K562 (cell line): Measurements from ENCODE around the gene LAPTM5. TPM values are rescaled to one million over a fixed set of nuclear protein-coding genes. Genes with fewer than 3 reads are reported as not detected.

Source experiments
- BDP1 ChIP-seq: IDR thresholded peaks from 3 replicates; pipeline ENCODE4 v1.6.1; 2011; ENCODE audit not compliant: insufficient read length, insufficient read depth
- CBX3 ChIP-seq, 2 experiments: IDR thresholded peaks; 1 replicate in 1 of 2; 2 replicates in 1 of 2; pipeline ENCODE4 v1.6.1; 2012; ENCODE audit warnings: inconsistent platforms in 2 of 2, low read length in 2 of 2, borderline replicate concordance in 1 of 2, control low read depth in 1 of 2
- CREM ChIP-seq: IDR thresholded peaks from 2 replicates; pipeline ENCODE4 v1.6.1; 2014; ENCODE audit warnings: antibody characterized with exemption, low read depth
- ESRRB ChIP-seq: fragments of 250-450 bp; sonication (Bioruptor Pico); IDR thresholded peaks from 2 replicates; pipeline ENCODE4 v1.5.0; 2020; ENCODE audit warnings: mild to moderate bottlenecking, moderate library complexity, borderline replicate concordance
- RBM39 ChIP-seq: fragments of 200-400 bp; formaldehyde crosslinking; optimal IDR thresholded peaks from 2 replicates; pipeline ENCODE3; 2018; ENCODE audit warnings: low read depth, low read length
- SMAD1 ChIP-seq: fragments of 150-350 bp; IDR thresholded peaks from 2 replicates; pipeline ENCODE4 v1.6.1; 2014; ENCODE audit warnings: low read length, low read depth; ENCODE audit not compliant: partially characterized antibody
- SREBF1 ChIP-seq: fragments of 150-350 bp; IDR thresholded peaks from 2 replicates; pipeline ENCODE4 v1.6.1; 2014; ENCODE audit warnings: antibody characterized with exemption, low read depth, low read length, borderline replicate concordance
- SRSF3 ChIP-seq: fragments of 200-400 bp; formaldehyde crosslinking; IDR thresholded peaks from 2 replicates; pipeline ENCODE4 v1.6.1; 2016; ENCODE audit warnings: mild to moderate bottlenecking, low read length, moderate library complexity; ENCODE audit not compliant: insufficient read depth
- TAF9B ChIP-seq: fragments of 450-650 bp; IDR thresholded peaks from 2 replicates; pipeline ENCODE4 v1.6.1; 2018; ENCODE audit warnings: mild to moderate bottlenecking; ENCODE audit not compliant: partially characterized antibody
- ZNF644 ChIP-seq: fragments of 200-800 bp; sonication (Bioruptor generic); IDR thresholded peaks from 2 replicates; pipeline ENCODE4 v1.6.1; 2016; ENCODE audit warnings: low read depth, missing genetic modification characterization, missing compliant biosample characterization
- polyA plus RNA-seq, 8 experiments: library from polyadenylated mRNA; depleted of rRNA in 4 of 8; stranded (reverse) in 5 of 8; unstranded in 3 of 8; fragments of >200 nt; fragmentation: Nextera tagmentation in 2 of 8; fragmentation: Illumina TruSeq in 1 of 8; extraction: Ambion mirVana in 2 of 8; extraction: Trizol in 1 of 8; gene quantifications; 2 replicates each; pipeline versions ENCODE4 v1.2.1 to v1.2.3, GENCODE V29; 2011 to 2014; ENCODE audit warnings: inconsistent platforms in 1 of 8, missing spikeins in 1 of 8
- total RNA-seq, 7 experiments: library from RNA; depleted of rRNA in 6 of 7; stranded (reverse); fragments of >200 nt in 6 of 7; fragmentation: Illumina TruSeq in 2 of 7; extraction: Trizol in 2 of 7; gene quantifications; 2 replicates each; pipeline versions ENCODE4 v1.2.1 to v1.2.3, GENCODE V29; 2011 to 2021; ENCODE audit warnings: low replicate concordance in 1 of 7
- TF ChIP-seq, protein P1 (sequence below): fragments of 450-650 bp; IDR thresholded peaks from 2 replicates; pipeline ENCODE4 v1.6.1; 2017; ENCODE audit warnings: antibody characterized with exemption, mild to moderate bottlenecking
- TF ChIP-seq, protein P2 (sequence below): IDR thresholded peaks from 2 replicates; pipeline ENCODE4 v1.6.1; 2012; ENCODE audit warnings: low read depth, low read length, improper control_type of control experiment, borderline replicate concordance
- TF ChIP-seq, protein P3 (sequence below): sonication (generic); formaldehyde crosslinking; IDR thresholded peaks from 2 replicates; pipeline ENCODE4 v1.9.0; 2022; ENCODE audit warnings: mild to moderate bottlenecking, missing genetic modification reagents

Gene LAPTM5
- total and polyA plus RNA-seq, 9 of the 15 experiments (the other 6 are each of a cell fraction or from before 2014, with no cell fraction given) = 2.4 to 47.3 (median 20.3) TPM

DNA sequence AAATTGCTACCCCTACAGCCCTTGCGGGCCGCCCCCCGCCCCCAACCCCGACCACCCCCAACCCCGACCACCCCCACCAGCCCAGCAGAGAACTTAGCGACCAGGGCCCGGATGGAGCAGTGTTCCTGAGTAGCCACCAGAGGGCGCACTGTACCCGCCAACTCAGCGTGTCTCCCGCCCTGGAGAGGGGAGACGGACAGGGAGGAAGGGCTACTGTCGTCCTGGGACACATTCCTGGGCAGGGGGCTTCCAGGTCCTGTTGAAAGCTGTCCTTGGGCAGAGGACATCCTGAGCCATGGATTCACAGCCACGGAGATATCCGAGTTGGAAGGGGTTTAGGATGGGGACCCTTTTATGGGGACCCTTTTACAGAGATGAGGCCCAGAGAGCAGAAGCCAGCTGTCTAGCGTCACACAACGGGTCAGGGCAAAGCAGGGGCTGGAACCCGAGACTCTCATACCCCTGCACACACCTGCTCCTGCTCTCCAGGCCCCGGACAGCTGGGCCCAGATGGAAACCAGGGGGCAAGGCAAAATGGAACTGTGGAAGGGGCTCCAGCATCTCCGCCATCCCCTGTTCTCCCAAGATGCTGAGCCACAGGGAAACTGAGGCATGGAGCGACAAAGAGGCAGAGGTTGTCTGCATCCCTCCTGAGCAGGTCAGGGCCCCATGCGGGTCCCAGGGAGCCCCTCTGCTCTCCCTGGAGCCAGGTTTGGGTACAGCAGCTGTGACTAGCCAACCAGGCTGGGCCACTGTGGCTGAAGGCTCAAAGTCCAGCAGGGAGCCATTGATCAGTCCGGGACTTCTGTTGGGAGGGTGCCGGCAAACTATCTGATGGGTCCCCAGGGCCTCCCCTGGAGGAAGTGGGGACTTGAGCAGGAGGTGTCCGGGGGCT, 25.0 kb upstream of the LAPTM5 start (continued):
- TF ChIP-seq, protein P1, sequence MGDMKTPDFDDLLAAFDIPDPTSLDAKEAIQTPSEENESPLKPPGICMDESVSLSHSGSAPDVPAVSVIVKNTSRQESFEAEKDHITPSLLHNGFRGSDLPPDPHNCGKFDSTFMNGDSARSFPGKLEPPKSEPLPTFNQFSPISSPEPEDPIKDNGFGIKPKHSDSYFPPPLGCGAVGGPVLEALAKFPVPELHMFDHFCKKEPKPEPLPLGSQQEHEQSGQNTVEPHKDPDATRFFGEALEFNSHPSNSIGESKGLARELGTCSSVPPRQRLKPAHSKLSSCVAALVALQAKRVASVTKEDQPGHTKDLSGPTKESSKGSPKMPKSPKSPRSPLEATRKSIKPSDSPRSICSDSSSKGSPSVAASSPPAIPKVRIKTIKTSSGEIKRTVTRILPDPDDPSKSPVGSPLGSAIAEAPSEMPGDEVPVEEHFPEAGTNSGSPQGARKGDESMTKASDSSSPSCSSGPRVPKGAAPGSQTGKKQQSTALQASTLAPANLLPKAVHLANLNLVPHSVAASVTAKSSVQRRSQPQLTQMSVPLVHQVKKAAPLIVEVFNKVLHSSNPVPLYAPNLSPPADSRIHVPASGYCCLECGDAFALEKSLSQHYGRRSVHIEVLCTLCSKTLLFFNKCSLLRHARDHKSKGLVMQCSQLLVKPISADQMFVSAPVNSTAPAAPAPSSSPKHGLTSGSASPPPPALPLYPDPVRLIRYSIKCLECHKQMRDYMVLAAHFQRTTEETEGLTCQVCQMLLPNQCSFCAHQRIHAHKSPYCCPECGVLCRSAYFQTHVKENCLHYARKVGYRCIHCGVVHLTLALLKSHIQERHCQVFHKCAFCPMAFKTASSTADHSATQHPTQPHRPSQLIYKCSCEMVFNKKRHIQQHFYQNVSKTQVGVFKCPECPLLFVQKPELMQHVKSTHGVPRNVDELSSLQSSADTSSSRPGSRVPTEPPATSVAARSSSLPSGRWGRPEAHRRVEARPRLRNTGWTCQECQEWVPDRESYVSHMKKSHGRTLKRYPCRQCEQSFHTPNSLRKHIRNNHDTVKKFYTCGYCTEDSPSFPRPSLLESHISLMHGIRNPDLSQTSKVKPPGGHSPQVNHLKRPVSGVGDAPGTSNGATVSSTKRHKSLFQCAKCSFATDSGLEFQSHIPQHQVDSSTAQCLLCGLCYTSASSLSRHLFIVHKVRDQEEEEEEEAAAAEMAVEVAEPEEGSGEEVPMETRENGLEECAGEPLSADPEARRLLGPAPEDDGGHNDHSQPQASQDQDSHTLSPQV = 0 out of 2 replicates have a peak, but pooled peaks have one; percentile 26
- TF ChIP-seq ZNF644 (tag) = no peak
- no peak for TF ChIP-seq SMAD1
- peak; percentile 40; the same call in 1 of the 2 replicates for TF ChIP-seq CREM
- TF ChIP-seq SRSF3 = no peak
- TF ChIP-seq SREBF1 = no peak
- TF ChIP-seq RBM39 = no peak
- no peak for TF ChIP-seq CBX3 (IDR thresholded peaks at IDR 0.05; ENCODE audit: borderline replicate concordance in 1 of 2, low read length in 2 of 2)
- TF ChIP-seq, protein P2, sequence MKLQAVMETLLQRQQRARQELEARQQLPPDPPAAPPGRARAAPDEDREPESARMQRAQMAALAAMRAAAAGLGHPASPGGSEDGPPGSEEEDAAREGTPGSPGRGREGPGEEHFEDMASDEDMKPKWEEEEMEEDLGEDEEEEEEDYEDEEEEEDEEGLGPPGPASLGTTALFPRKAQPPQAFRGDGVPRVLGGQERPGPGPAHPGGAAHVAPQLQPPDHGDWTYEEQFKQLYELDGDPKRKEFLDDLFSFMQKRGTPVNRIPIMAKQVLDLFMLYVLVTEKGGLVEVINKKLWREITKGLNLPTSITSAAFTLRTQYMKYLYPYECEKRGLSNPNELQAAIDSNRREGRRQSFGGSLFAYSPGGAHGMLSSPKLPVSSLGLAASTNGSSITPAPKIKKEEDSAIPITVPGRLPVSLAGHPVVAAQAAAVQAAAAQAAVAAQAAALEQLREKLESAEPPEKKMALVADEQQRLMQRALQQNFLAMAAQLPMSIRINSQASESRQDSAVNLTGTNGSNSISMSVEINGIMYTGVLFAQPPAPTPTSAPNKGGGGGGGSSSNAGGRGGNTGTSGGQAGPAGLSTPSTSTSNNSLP = no peak
- no peak for TF ChIP-seq ESRRB (CRISPR knock-in tag)
- TF ChIP-seq TAF9B = no peak
- TF ChIP-seq, protein P3, sequence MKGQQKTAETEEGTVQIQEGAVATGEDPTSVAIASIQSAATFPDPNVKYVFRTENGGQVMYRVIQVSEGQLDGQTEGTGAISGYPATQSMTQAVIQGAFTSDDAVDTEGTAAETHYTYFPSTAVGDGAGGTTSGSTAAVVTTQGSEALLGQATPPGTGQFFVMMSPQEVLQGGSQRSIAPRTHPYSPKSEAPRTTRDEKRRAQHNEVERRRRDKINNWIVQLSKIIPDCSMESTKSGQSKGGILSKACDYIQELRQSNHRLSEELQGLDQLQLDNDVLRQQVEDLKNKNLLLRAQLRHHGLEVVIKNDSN = 0 out of 2 replicates have a peak, but pooled peaks have one; percentile 26
- no peak for TF ChIP-seq BDP1
